ENCODE results near the gene FAU.

DNA sequence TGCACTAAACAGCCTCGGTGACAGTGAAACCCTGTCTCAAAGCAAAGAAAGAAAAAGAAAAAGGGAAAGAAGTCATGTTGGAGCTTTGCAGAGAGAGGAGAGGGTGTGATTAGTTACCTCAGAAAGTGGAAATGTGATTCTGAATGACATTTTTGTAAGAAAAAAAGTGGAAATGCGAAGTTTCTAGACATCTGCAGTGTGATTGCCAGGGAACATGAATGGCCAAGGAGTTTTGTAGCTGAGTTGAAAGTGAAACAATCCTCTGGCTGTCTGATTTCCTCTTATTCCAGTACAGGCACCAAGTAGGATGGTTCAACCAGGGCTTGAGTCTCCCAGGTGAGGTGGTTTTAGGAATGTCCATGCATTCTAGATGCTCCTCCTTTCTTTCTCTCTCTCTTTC is 30.2 kb upstream of the FAU start:
- TF ChIP-seq, protein P1, sequence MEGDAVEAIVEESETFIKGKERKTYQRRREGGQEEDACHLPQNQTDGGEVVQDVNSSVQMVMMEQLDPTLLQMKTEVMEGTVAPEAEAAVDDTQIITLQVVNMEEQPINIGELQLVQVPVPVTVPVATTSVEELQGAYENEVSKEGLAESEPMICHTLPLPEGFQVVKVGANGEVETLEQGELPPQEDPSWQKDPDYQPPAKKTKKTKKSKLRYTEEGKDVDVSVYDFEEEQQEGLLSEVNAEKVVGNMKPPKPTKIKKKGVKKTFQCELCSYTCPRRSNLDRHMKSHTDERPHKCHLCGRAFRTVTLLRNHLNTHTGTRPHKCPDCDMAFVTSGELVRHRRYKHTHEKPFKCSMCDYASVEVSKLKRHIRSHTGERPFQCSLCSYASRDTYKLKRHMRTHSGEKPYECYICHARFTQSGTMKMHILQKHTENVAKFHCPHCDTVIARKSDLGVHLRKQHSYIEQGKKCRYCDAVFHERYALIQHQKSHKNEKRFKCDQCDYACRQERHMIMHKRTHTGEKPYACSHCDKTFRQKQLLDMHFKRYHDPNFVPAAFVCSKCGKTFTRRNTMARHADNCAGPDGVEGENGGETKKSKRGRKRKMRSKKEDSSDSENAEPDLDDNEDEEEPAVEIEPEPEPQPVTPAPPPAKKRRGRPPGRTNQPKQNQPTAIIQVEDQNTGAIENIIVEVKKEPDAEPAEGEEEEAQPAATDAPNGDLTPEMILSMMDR (IDR thresholded peaks at IDR 0.05), result no peak
- no peak for TF ChIP-seq POLR2A (IDR thresholded peaks at IDR 0.05)

All from uterus (tissue), 2 donors.